Progenitor cell of endocrine pancreas (in vitro differentiated cells): ENCODE measurements around the gene UBA7. TPM values are rescaled to one million over a fixed set of nuclear protein-coding genes. Genes with fewer than 3 reads are reported as not detected.
"Not testable (repeated sequence)": the region's sequence is repeated elsewhere in the genome, so short reads cannot be mapped to it uniquely, and the experiment has no call there.

ENCODE experiments used
- DNase-seq: peaks from one replicate; pipeline ENCODE4 v3.0.0; 2021; ENCODE audit warnings: low spot score; ENCODE audit not compliant: unreplicated experiment
- H3K27ac Mint-ChIP-seq: 2 replicates; pipeline ENCODE4 v1.8.0; 2021; ENCODE audit warnings: mild to moderate bottlenecking, moderate library complexity, mixed read lengths
- H3K27me3 Mint-ChIP-seq: 2 replicates; pipeline ENCODE4 v1.8.0; 2021; ENCODE audit warnings: mixed read lengths
- H3K36me3 Mint-ChIP-seq: 2 replicates; pipeline ENCODE4 v1.8.0; 2022; ENCODE audit warnings: mixed read lengths; ENCODE audit not compliant: insufficient read depth
- H3K4me1 Mint-ChIP-seq: 2 replicates; pipeline ENCODE4 v1.8.0; 2021; ENCODE audit warnings: low read depth, mixed read lengths
- H3K4me3 Mint-ChIP-seq: 2 replicates; pipeline ENCODE4 v1.8.0; 2021; ENCODE audit warnings: low read depth, mild to moderate bottlenecking, moderate library complexity, mixed read lengths
- H3K9me3 Mint-ChIP-seq: 2 replicates; pipeline ENCODE4 v1.8.0; 2021; ENCODE audit warnings: low read depth, mixed read lengths
- total RNA-seq: library from RNA; stranded (reverse); gene quantifications from 2 replicates; pipeline ENCODE4 v1.2.1, GENCODE V29; 2021
- TF ChIP-seq, protein P1 (sequence below): fragments of 200-600 bp; sonication (generic); IDR thresholded peaks from one replicate; pipeline ENCODE4 v1.5.0; 2021; ENCODE audit warnings: antibody characterized with exemption, mild to moderate bottlenecking; ENCODE audit not compliant: unreplicated experiment

UBA7 gene
- total RNA-seq, 1 donor from 2014 or later = 1.2 TPM

GRCh38 chr3:49785565-49786356 is 28.0 kb downstream of the UBA7 start:
- H3K4me3 Mint-ChIP-seq = peak overlapping the region; percentile 89
- H3K36me3 Mint-ChIP-seq = peaks cover 7% of the 10 kb centered on the region
- TF ChIP-seq, protein P1, sequence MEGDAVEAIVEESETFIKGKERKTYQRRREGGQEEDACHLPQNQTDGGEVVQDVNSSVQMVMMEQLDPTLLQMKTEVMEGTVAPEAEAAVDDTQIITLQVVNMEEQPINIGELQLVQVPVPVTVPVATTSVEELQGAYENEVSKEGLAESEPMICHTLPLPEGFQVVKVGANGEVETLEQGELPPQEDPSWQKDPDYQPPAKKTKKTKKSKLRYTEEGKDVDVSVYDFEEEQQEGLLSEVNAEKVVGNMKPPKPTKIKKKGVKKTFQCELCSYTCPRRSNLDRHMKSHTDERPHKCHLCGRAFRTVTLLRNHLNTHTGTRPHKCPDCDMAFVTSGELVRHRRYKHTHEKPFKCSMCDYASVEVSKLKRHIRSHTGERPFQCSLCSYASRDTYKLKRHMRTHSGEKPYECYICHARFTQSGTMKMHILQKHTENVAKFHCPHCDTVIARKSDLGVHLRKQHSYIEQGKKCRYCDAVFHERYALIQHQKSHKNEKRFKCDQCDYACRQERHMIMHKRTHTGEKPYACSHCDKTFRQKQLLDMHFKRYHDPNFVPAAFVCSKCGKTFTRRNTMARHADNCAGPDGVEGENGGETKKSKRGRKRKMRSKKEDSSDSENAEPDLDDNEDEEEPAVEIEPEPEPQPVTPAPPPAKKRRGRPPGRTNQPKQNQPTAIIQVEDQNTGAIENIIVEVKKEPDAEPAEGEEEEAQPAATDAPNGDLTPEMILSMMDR = no peak
- peak; percentile 25 for DNase-seq
- H3K27me3 Mint-ChIP-seq = no peaks in the 10 kb centered on the region
- H3K4me1 Mint-ChIP-seq = peaks cover 10% of the 10 kb centered on the region
- H3K9me3 Mint-ChIP-seq = no peaks in the 10 kb centered on the region
- peak overlapping the region; percentile 92 for H3K27ac Mint-ChIP-seq

- peak overlapping the region; percentile 64 for H3K27ac Mint-ChIP-seq
These were observed 31.5 kb downstream of the UBA7 start for GRCh38 chr3:49782277-49782676.

DNA sequence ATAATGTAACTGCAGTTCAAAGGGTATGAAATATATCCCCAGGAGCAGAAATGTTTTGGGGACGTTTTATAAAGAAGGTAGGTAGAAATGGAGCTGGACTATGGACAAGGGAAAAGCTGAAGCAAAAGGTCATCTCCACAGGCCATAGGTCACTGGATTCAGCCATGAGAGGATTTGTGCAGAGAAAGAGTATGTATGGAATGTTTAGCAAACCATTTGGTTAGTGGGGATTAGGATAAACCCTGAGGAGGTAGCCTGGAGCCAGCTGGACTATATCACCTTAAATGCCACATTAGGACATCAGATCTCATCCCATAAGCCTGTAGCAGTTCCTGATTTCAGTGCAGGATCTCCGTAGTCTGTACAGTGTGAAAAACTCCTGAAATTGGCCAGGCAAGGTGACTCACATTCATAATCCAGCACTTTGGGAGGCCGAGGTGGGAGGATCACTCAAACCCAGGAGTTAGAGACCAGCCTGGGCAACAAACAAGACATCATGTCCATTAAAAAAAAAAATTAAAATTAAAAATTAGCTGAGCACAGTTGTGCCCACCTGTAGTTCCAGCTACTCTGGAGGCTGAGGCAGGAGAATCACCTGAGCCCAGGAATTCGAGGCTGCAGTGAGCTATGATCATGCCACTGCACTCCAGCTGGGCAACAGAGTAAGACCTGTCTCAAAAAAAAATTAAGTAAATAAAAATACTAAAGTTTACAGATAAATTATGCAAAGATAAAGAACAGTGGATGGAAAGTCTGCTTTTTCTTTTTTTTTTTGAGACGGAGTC is 32.1 kb downstream of the UBA7 start:
- H3K36me3 Mint-ChIP-seq = peaks cover 12% of the 10 kb centered on the region
- no peak overlapping the region for H3K27ac Mint-ChIP-seq
- no peak overlapping the region for H3K4me3 Mint-ChIP-seq
- no peak for DNase-seq
- peaks cover 10% of the 10 kb centered on the region for H3K4me1 Mint-ChIP-seq
- H3K27me3 Mint-ChIP-seq = no peaks in the 10 kb centered on the region
- TF ChIP-seq, protein P1 = no peak
- no peaks in the 10 kb centered on the region for H3K9me3 Mint-ChIP-seq

More at GRCh38 chr3:49782277-49782676, 31.5 kb downstream of the UBA7 start:
- peaks cover 10% of the 10 kb centered on the region for H3K36me3 Mint-ChIP-seq
- H3K4me3 Mint-ChIP-seq, H3K9me3 Mint-ChIP-seq, H3K4me1 Mint-ChIP-seq, H3K27me3 Mint-ChIP-seq, DNase-seq: not testable (repeated sequence)

GRCh38 chr3:49780975-49781365 is 32.8 kb downstream of the UBA7 start:
- H3K36me3 Mint-ChIP-seq = peaks cover 12% of the 10 kb centered on the region
- not testable (repeated sequence) for H3K27ac Mint-ChIP-seq, H3K9me3 Mint-ChIP-seq, H3K4me1 Mint-ChIP-seq, H3K4me3 Mint-ChIP-seq, DNase-seq, H3K27me3 Mint-ChIP-seq

- Mint-ChIP-seq H3K27ac (peak overlapping the region; percentile 60), H3K36me3 (peaks cover 9% of the 10 kb centered on the region)
These were observed 33.4 kb downstream of the UBA7 start for GRCh38 chr3:49780080-49780974.

More at GRCh38 chr3:49780080-49780974, 33.4 kb downstream of the UBA7 start:
- TF ChIP-seq, protein P1 = no peak
- Mint-ChIP-seq H3K4me3 (no peak overlapping the region), H3K9me3 (no peaks in the 10 kb centered on the region), H3K27me3 (no peaks in the 10 kb centered on the region), H3K4me1 (peaks cover 5% of the 10 kb centered on the region)
- no peak for DNase-seq
